Measurements from ENCODE around the gene MGST3. TPM values are rescaled to one million over a fixed set of nuclear protein-coding genes. Genes with fewer than 3 reads are reported as not detected.

The MGST3 gene
- polyA plus RNA-seq, 1 of the 3 experiments (the other 2 are of a cell fraction), result 270 TPM

DNA sequence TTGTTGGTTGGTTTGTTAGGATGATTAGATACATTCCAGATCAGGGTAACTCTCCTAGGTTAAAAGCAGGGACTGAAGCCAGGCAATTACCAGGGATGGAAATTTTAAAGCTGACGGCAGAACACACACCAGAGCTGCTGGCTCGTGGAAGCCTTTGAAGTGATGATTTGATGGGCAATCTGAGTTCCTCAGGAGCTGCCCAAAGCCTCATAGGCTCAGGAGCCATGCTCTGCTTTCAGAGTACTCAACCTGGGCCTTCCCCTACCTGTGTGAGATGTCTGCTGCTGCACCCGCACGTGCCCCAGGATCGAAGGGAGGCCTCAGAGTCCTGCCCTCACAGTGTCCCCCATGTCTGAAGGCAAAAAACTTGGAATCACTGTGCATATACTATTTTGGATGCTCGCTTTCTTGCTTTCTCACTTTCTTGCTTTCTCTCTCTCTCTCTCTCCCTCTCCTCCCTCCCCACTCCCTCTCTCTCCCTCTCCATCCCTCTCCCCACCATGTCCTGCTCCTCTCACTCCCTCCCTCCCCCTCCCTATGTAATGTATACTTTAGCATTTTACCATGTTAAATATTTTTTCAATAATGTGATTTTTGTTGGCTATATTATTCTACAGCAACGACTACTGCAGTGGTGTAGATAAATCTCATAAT is 18.0 kb downstream of the MGST3 start:
- WGBS (ENCODE audit: low lambda C conversion rate), result 81% methylated on average over 4 of the region's 7 CpGs
- no peaks in the 10 kb centered on the region for H3K9me2 ChIP-seq
- no peak overlapping the region for H3K9ac ChIP-seq
- H3K36me3 ChIP-seq (replicated peaks in 1 of 2; ENCODE audit: control insufficient read depth in 1 of 2, insufficient read depth in 2 of 2, low read length in 1 of 2), result peaks cover 22 to 35% of the 10 kb centered on the region in 2 experiments
- H3K27me3 ChIP-seq (ENCODE audit: insufficient read depth), result no peaks in the 10 kb centered on the region
- CTCF ChIA-PET, result interaction anchor here (1.5 to 2.5 kb wide), 2 partner anchors 8 to 13 kb away, joined by 4 to 6 read pairs; no protein-coding TSS in a partner anchor
- no peak overlapping the region for H2AFZ ChIP-seq (ENCODE audit: low read depth)
- H3K4me2 ChIP-seq, result no peak overlapping the region
- H3F3A ChIP-seq (replicated peaks; ENCODE audit: insufficient read depth), result no peaks in the 10 kb centered on the region
- H3K79me2 ChIP-seq (ENCODE audit: insufficient read depth), result peaks cover 27% of the 10 kb centered on the region
- POLR2A ChIA-PET, result no interaction called here
- no peaks in the 10 kb centered on the region for H3K9me3 ChIP-seq
- H4K20me1 ChIP-seq (ENCODE audit: insufficient read depth), result peaks cover 19% of the 10 kb centered on the region
- no peak overlapping the region for H3K27ac ChIP-seq (ENCODE audit: low read depth in 2 of 2, low read length in 1 of 2)
- no peak overlapping the region for H3K4me3 ChIP-seq (ENCODE audit: low read depth in 2 of 2, low read length in 1 of 2)
- no peak for DNase-seq
- H3K4me1 ChIP-seq (ENCODE audit: control insufficient read depth in 1 of 2, insufficient read depth in 2 of 2, low read depth in 1 of 2, low read length in 1 of 2), result peaks cover 0 to 10% of the 10 kb centered on the region in 2 experiments; a peak in 1 of 4 replicates
- TF ChIP-seq, protein P1, sequence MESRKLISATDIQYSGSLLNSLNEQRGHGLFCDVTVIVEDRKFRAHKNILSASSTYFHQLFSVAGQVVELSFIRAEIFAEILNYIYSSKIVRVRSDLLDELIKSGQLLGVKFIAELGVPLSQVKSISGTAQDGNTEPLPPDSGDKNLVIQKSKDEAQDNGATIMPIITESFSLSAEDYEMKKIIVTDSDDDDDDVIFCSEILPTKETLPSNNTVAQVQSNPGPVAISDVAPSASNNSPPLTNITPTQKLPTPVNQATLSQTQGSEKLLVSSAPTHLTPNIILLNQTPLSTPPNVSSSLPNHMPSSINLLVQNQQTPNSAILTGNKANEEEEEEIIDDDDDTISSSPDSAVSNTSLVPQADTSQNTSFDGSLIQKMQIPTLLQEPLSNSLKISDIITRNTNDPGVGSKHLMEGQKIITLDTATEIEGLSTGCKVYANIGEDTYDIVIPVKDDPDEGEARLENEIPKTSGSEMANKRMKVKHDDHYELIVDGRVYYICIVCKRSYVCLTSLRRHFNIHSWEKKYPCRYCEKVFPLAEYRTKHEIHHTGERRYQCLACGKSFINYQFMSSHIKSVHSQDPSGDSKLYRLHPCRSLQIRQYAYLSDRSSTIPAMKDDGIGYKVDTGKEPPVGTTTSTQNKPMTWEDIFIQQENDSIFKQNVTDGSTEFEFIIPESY (IDR thresholded peaks at IDR 0.05; ENCODE audit: borderline replicate concordance, low read depth), result no peak
- TF ChIP-seq, protein P2, sequence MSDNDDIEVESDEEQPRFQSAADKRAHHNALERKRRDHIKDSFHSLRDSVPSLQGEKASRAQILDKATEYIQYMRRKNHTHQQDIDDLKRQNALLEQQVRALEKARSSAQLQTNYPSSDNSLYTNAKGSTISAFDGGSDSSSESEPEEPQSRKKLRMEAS (IDR thresholded peaks at IDR 0.05; ENCODE audit: low read depth), result no peak
- TF ChIP-seq RAD21 (IDR thresholded peaks at IDR 0.05; ENCODE audit: low read length), result no peak
- TF ChIP-seq, protein P3, sequence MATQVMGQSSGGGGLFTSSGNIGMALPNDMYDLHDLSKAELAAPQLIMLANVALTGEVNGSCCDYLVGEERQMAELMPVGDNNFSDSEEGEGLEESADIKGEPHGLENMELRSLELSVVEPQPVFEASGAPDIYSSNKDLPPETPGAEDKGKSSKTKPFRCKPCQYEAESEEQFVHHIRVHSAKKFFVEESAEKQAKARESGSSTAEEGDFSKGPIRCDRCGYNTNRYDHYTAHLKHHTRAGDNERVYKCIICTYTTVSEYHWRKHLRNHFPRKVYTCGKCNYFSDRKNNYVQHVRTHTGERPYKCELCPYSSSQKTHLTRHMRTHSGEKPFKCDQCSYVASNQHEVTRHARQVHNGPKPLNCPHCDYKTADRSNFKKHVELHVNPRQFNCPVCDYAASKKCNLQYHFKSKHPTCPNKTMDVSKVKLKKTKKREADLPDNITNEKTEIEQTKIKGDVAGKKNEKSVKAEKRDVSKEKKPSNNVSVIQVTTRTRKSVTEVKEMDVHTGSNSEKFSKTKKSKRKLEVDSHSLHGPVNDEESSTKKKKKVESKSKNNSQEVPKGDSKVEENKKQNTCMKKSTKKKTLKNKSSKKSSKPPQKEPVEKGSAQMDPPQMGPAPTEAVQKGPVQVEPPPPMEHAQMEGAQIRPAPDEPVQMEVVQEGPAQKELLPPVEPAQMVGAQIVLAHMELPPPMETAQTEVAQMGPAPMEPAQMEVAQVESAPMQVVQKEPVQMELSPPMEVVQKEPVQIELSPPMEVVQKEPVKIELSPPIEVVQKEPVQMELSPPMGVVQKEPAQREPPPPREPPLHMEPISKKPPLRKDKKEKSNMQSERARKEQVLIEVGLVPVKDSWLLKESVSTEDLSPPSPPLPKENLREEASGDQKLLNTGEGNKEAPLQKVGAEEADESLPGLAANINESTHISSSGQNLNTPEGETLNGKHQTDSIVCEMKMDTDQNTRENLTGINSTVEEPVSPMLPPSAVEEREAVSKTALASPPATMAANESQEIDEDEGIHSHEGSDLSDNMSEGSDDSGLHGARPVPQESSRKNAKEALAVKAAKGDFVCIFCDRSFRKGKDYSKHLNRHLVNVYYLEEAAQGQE (IDR thresholded peaks at IDR 0.05; ENCODE audit: low read depth, low read length), result no peak
- TF ChIP-seq NRF1 (IDR thresholded peaks at IDR 0.05; ENCODE audit: low read depth, low read length), result no peak
- no peak for TF ChIP-seq RCOR1 (IDR thresholded peaks at IDR 0.05; ENCODE audit: low read length)
- TF ChIP-seq JUND (IDR thresholded peaks at IDR 0.05), result no peak
- TF ChIP-seq POLR2AphosphoS5 (IDR thresholded peaks at IDR 0.05; ENCODE audit: low read depth, low read length), result no peak

DNA sequence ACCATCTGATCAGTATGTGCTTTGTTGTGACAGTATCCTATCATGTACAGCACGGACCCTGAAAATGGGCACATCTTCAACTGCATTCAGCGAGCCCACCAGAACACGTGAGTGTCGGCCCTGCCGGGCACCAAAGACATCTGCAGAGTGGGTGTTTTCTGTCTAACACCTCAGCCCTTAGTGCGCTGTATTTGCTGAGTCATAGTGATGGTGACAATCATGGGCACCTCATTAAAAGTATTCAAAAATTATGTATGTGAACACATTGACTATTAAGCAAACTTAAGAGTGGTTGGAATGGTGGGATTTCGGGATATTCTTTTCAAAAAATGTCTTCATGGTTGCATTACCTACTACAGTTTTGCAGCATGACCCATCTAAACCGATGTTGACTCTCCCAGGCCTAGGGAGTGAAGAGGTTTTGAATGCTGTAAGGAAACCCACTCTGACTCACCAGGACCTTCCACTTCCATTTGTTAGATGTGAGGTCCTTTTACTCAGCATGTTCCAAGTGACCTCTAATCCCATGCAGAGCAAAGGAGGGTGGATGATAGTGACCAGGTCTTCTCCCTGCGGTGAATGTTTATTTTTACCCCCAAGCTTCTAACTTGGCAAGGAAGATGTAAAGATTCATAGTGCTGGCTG is 20.1 kb downstream of the MGST3 start:
- CTCF ChIA-PET, result interaction anchor here (0.8 kb wide), 1 partner anchor 46 kb away, joined by 3 read pairs; no protein-coding TSS in a partner anchor
- Histone ChIP-seq H3K9me2 (no peaks in the 10 kb centered on the region), H3K9me3 (no peaks in the 10 kb centered on the region), H3K4me1 (ENCODE audit: control insufficient read depth in 1 of 2, insufficient read depth in 2 of 2, low read depth in 1 of 2, low read length in 1 of 2) (peaks cover 0 to 7% of the 10 kb centered on the region in 2 experiments; a peak in 1 of 4 replicates), H3F3A (replicated peaks; ENCODE audit: insufficient read depth) (no peaks in the 10 kb centered on the region), H3K36me3 (replicated peaks in 1 of 2; ENCODE audit: control insufficient read depth in 1 of 2, insufficient read depth in 2 of 2, low read length in 1 of 2) (peaks cover 23 to 49% of the 10 kb centered on the region in 2 experiments), H4K20me1 (ENCODE audit: insufficient read depth) (peaks cover 10% of the 10 kb centered on the region), H3K4me2 (no peak overlapping the region), H3K4me3 (ENCODE audit: low read depth in 2 of 2, low read length in 1 of 2) (no peak overlapping the region), H3K9ac (no peak overlapping the region), H3K79me2 (ENCODE audit: insufficient read depth) (peaks cover 13% of the 10 kb centered on the region), H3K27ac (ENCODE audit: low read depth in 2 of 2, low read length in 1 of 2) (no peak overlapping the region), H3K27me3 (ENCODE audit: insufficient read depth) (no peaks in the 10 kb centered on the region), H2AFZ (ENCODE audit: low read depth) (no peak overlapping the region)
- POLR2A ChIA-PET, result no interaction called here
- no peak for TF ChIP-seq RCOR1 (IDR thresholded peaks at IDR 0.05; ENCODE audit: low read length)
- no peak for TF ChIP-seq GATA2 (CRISPR knock-in tag; IDR thresholded peaks at IDR 0.05)
- no peak for TF ChIP-seq NRF1 (IDR thresholded peaks at IDR 0.05; ENCODE audit: low read depth, low read length)
- TF ChIP-seq, protein P4, sequence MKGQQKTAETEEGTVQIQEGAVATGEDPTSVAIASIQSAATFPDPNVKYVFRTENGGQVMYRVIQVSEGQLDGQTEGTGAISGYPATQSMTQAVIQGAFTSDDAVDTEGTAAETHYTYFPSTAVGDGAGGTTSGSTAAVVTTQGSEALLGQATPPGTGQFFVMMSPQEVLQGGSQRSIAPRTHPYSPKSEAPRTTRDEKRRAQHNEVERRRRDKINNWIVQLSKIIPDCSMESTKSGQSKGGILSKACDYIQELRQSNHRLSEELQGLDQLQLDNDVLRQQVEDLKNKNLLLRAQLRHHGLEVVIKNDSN (IDR thresholded peaks at IDR 0.05; ENCODE audit: borderline replicate concordance, low read depth), result no peak
- TF ChIP-seq JUND (IDR thresholded peaks at IDR 0.05), result no peak
- TF ChIP-seq EZH2phosphoT487 (IDR thresholded peaks at IDR 0.05; ENCODE audit: borderline replicate concordance, low read depth), result no peak
- TF ChIP-seq RAD21 (IDR thresholded peaks at IDR 0.05; ENCODE audit: low read length), result no peak
- no peak for TF ChIP-seq POLR2AphosphoS5 (IDR thresholded peaks at IDR 0.05; ENCODE audit: low read depth, low read length)
- TF ChIP-seq SMC3 (IDR thresholded peaks at IDR 0.05; ENCODE audit: low read depth, low read length), result no peak
- TF ChIP-seq, protein P3 (IDR thresholded peaks at IDR 0.05; ENCODE audit: low read depth, low read length), result no peak
- no peak for TF ChIP-seq FOSL2 (IDR thresholded peaks at IDR 0.05; ENCODE audit: borderline replicate concordance, low read depth)
- DNase-seq, result no peak
- 86% methylated on average over 9 of the region's 9 CpGs for WGBS (ENCODE audit: low lambda C conversion rate)
